ENCODE measurements around the gene UBE2E2.
"Not testable (repeated sequence)": the region's sequence is repeated elsewhere in the genome, so short reads cannot be mapped to it uniquely, and the experiment has no call there.

Gene UBE2E2

GRCh38 chr3:23594894-23595670 lies 392.0 kb downstream of the UBE2E2 start:
- no peak for DNase-seq

- DNase-seq, result no peak
Measured at GRCh38 chr3:23595851-23596250, 392.7 kb downstream of the UBE2E2 start.

GRCh38 chr3:23600167-23600871 lies 397.2 kb downstream of the UBE2E2 start:
- no peak for DNase-seq

GRCh38 chr3:23601091-23601822 lies 398.1 kb downstream of the UBE2E2 start:
- no peak for DNase-seq

- no peak for DNase-seq
Measured at GRCh38 chr3:23602971-23603370, 399.8 kb downstream of the UBE2E2 start.

- no peak for DNase-seq
Measured at GRCh38 chr3:23607184-23607847, 404.2 kb downstream of the UBE2E2 start.

- no peak for DNase-seq
Measured at GRCh38 chr3:23608650-23609049, 405.5 kb downstream of the UBE2E2 start.

- no peak for DNase-seq
Measured at GRCh38 chr3:23611737-23612295, 408.7 kb downstream of the UBE2E2 start.

GRCh38 chr3:23612296-23612891 lies 409.3 kb downstream of the UBE2E2 start:
- DNase-seq, result no peak

GRCh38 chr3:23615068-23615467 lies 411.9 kb downstream of the UBE2E2 start:
- DNase-seq, result no peak

GRCh38 chr3:23618475-23618874 lies 415.3 kb downstream of the UBE2E2 start:
- DNase-seq, result not testable (repeated sequence)

GRCh38 chr3:23619705-23620637 lies 416.8 kb downstream of the UBE2E2 start:
- DNase-seq, result no peak

- no peak for DNase-seq
Measured at GRCh38 chr3:23620638-23621015, 417.5 kb downstream of the UBE2E2 start.

- DNase-seq, result no peak
Measured at GRCh38 chr3:23623844-23624243, 420.7 kb downstream of the UBE2E2 start.

- no peak for DNase-seq
Measured at GRCh38 chr3:23624305-23624704, 421.2 kb downstream of the UBE2E2 start.

- no peak for DNase-seq
Measured at GRCh38 chr3:23626442-23626841, 423.3 kb downstream of the UBE2E2 start.

- no peak for DNase-seq
Measured at GRCh38 chr3:23629181-23629894, 426.2 kb downstream of the UBE2E2 start.

GRCh38 chr3:23633261-23633960 lies 430.3 kb downstream of the UBE2E2 start:
- DNase-seq, result no peak

GRCh38 chr3:23637339-23637738 lies 434.2 kb downstream of the UBE2E2 start:
- DNase-seq, result no peak

Measured in CD4-positive, alpha-beta T cell treated with Interleukin-10 for 1 hour (primary cell).